ENCODE data around the gene GREB1. TPM values are rescaled to one million over a fixed set of nuclear protein-coding genes. Genes with fewer than 3 reads are reported as not detected.

Gene GREB1
- total RNA-seq, 1 experiment from 2014 or later = 6.2 TPM

- ATAC-seq (no peak), DNase-seq (ENCODE audit: low read depth, low spot score) (no peak)
- Histone ChIP-seq H3K27me3 (ENCODE audit: insufficient read depth, low read length) (no peaks in the 10 kb centered on the region; the same call in 1 of the 2 replicates), H3K36me3 (ENCODE audit: control insufficient read depth in 1 of 2, insufficient read depth in 2 of 2, low read length in 2 of 2) (no peaks in the 10 kb centered on the region), H3K4me2 (ENCODE audit: low read length) (no peak overlapping the region), H3K4me1 (ENCODE audit: control insufficient read depth in 1 of 2, insufficient read depth in 2 of 2, low read length in 2 of 2) (no peaks in the 10 kb centered on the region), H2AFZ (ENCODE audit: low read depth, low read length, poor library complexity, severe bottlenecking) (no peak overlapping the region), H3K27ac (ENCODE audit: low read depth, low read length) (no peak overlapping the region), H3K4me3 (replicated peaks in 1 of 2; ENCODE audit: low read depth in 1 of 2, low read length in 2 of 2) (no peak overlapping the region), H3K9me2 (ENCODE audit: insufficient read depth) (no peaks in the 10 kb centered on the region), H3K9ac (ENCODE audit: low read length) (no peak overlapping the region), H3K79me2 (ENCODE audit: insufficient read depth, low read length) (no peaks in the 10 kb centered on the region), H3K9me3 (ENCODE audit: control insufficient read depth in 1 of 2, insufficient read depth in 1 of 2, low read depth in 1 of 2, low read length in 2 of 2) (peaks cover 0 to 10% of the 10 kb centered on the region in 2 experiments; a peak in 2 of 4 replicates), H4K20me1 (ENCODE audit: insufficient read depth) (no peaks in the 10 kb centered on the region)
- ChIA-PET RAD21 (ENCODE audit: low non-redundant PET in 1 of 2, low total read pairs in 2 of 2, uncharacterized antibody in 2 of 2, unreplicated experiment in 2 of 2) (no interaction called here), POLR2A (no interaction called here), CTCF (no interaction called here)
- BruUV-seq (replicated peaks) = no TSS peak
- intact Hi-C loops (cut with micrococcal nuclease) = no loop called here
- TF ChIP-seq RAD21 (IDR thresholded peaks at IDR 0.05; ENCODE audit: low read depth) = no peak
- TF ChIP-seq ZNF274 (IDR thresholded peaks at IDR 0.05; ENCODE audit: low read depth, low read length) = no peak
- TF ChIP-seq ZBTB33 (IDR thresholded peaks at IDR 0.05; ENCODE audit: extremely low read depth, insufficient replicate concordance, low read length) = no peak
- TF ChIP-seq REST (IDR thresholded peaks at IDR 0.05; ENCODE audit: low read depth) = no peak
- no peak for TF ChIP-seq EZH2 (IDR thresholded peaks at IDR 0.05)
- no peak for TF ChIP-seq JUND (IDR thresholded peaks at IDR 0.05)
- TF ChIP-seq ELF1 (IDR thresholded peaks at IDR 0.05; ENCODE audit: borderline replicate concordance, low read depth) = no peak
- TF ChIP-seq POLR2A (IDR thresholded peaks at IDR 0.05; ENCODE audit: borderline replicate concordance, extremely low read depth, insufficient read depth, insufficient read length) = no peak
- no peak for TF ChIP-seq TCF7L2 (IDR thresholded peaks at IDR 0.05; ENCODE audit: borderline replicate concordance, extremely low read depth, insufficient read depth, insufficient read length)
These were observed 129.6 kb downstream of the GREB1 start for GRCh38 chr2:11663427-11663826.
